ENCODE results near the gene SLC41A3. TPM values are rescaled to one million over a fixed set of nuclear protein-coding genes. Genes with fewer than 3 reads are reported as not detected.

Gene SLC41A3
- total and polyA plus RNA-seq, 4 donors, result 9.3 to 19.8 (median 12.7) TPM

DNA sequence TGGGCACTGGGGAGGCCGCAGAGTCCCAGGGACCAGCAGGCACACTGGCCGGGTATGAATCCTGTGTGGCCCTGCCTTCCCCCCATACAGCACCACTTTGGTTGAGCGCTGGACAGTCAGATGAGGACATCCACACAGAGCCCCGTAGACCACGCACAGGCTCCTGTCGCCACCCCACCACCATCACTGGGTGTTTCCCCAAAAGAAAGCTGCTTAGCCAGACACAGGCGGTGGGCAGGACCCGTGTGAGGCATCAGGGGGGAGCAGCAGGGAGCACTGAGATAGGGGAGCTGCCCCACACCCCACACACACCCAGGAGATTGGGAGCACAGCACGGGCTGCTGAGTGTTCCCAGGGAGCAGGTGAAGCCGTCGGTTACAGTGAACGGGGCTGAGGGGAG, 42.4 kb upstream of the SLC41A3 start:
- H3K4me3 ChIP-seq (ENCODE audit: low read depth in 1 of 3, low read length in 3 of 3), result no peak overlapping the region
- no peaks in the 10 kb centered on the region for H3K9me3 ChIP-seq (ENCODE audit: control insufficient read depth in 4 of 4, low read length in 3 of 4)
- H3K36me3 ChIP-seq (ENCODE audit: control insufficient read depth in 4 of 4, insufficient read depth in 3 of 4, low read depth in 1 of 4, low read length in 3 of 4), result peaks cover 4 to 54% (median 38%) of the 10 kb centered on the region in 4 donors
- peaks cover 0 to 4% (median 0%) of the 10 kb centered on the region in 4 donors for H3K4me1 ChIP-seq (ENCODE audit: control insufficient read depth in 4 of 4, insufficient read depth in 4 of 4, low read length in 3 of 4)
- no peaks in the 10 kb centered on the region for H3K27me3 ChIP-seq (ENCODE audit: control insufficient read depth in 4 of 4, insufficient read depth in 4 of 4, low read length in 3 of 4)
- 92% methylated on average over 12 of the region's 12 CpGs for whole genome bisulfite sequencing
- TF ChIP-seq FOXA2 (IDR thresholded peaks at IDR 0.05), result no peak
- no peak for TF ChIP-seq HNF4A (conservative IDR thresholded peaks at IDR 0.05)
- no peak for TF ChIP-seq ATF3 (IDR thresholded peaks at IDR 0.05)
- TF ChIP-seq GABPA (IDR thresholded peaks at IDR 0.05 in 1 of 2, conservative IDR thresholded peaks at IDR 0.05 in 1 of 2), result no peak
- no peak for TF ChIP-seq YY1 (IDR thresholded peaks at IDR 0.05)
- TF ChIP-seq, protein P1, sequence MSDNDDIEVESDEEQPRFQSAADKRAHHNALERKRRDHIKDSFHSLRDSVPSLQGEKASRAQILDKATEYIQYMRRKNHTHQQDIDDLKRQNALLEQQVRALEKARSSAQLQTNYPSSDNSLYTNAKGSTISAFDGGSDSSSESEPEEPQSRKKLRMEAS (IDR thresholded peaks at IDR 0.05), result no peak
- no peak for TF ChIP-seq NR2F2 (IDR thresholded peaks at IDR 0.05)
- no peak for TF ChIP-seq RAD21 (IDR thresholded peaks at IDR 0.05)
- TF ChIP-seq RXRA (IDR thresholded peaks at IDR 0.05), result no peak
- TF ChIP-seq EGR1 (IDR thresholded peaks at IDR 0.05; ENCODE audit: low read depth in 2 of 2), result no peak
- TF ChIP-seq TAF1 (conservative IDR thresholded peaks at IDR 0.05), result no peak
- TF ChIP-seq FOXA1 (IDR thresholded peaks at IDR 0.05), result no peak
- TF ChIP-seq, protein P2, sequence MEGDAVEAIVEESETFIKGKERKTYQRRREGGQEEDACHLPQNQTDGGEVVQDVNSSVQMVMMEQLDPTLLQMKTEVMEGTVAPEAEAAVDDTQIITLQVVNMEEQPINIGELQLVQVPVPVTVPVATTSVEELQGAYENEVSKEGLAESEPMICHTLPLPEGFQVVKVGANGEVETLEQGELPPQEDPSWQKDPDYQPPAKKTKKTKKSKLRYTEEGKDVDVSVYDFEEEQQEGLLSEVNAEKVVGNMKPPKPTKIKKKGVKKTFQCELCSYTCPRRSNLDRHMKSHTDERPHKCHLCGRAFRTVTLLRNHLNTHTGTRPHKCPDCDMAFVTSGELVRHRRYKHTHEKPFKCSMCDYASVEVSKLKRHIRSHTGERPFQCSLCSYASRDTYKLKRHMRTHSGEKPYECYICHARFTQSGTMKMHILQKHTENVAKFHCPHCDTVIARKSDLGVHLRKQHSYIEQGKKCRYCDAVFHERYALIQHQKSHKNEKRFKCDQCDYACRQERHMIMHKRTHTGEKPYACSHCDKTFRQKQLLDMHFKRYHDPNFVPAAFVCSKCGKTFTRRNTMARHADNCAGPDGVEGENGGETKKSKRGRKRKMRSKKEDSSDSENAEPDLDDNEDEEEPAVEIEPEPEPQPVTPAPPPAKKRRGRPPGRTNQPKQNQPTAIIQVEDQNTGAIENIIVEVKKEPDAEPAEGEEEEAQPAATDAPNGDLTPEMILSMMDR (IDR thresholded peaks at IDR 0.05; ENCODE audit: low read depth, low read length, missing input control), result no peak
- no peak for TF ChIP-seq HNF4G (IDR thresholded peaks at IDR 0.05)
- TF ChIP-seq SP1 (IDR thresholded peaks at IDR 0.05), result no peak
- TF ChIP-seq, protein P3, sequence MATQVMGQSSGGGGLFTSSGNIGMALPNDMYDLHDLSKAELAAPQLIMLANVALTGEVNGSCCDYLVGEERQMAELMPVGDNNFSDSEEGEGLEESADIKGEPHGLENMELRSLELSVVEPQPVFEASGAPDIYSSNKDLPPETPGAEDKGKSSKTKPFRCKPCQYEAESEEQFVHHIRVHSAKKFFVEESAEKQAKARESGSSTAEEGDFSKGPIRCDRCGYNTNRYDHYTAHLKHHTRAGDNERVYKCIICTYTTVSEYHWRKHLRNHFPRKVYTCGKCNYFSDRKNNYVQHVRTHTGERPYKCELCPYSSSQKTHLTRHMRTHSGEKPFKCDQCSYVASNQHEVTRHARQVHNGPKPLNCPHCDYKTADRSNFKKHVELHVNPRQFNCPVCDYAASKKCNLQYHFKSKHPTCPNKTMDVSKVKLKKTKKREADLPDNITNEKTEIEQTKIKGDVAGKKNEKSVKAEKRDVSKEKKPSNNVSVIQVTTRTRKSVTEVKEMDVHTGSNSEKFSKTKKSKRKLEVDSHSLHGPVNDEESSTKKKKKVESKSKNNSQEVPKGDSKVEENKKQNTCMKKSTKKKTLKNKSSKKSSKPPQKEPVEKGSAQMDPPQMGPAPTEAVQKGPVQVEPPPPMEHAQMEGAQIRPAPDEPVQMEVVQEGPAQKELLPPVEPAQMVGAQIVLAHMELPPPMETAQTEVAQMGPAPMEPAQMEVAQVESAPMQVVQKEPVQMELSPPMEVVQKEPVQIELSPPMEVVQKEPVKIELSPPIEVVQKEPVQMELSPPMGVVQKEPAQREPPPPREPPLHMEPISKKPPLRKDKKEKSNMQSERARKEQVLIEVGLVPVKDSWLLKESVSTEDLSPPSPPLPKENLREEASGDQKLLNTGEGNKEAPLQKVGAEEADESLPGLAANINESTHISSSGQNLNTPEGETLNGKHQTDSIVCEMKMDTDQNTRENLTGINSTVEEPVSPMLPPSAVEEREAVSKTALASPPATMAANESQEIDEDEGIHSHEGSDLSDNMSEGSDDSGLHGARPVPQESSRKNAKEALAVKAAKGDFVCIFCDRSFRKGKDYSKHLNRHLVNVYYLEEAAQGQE (IDR thresholded peaks at IDR 0.05), result no peak
- no peak for TF ChIP-seq JUND (IDR thresholded peaks at IDR 0.05)
- TF ChIP-seq ZBTB33 (IDR thresholded peaks at IDR 0.05), result no peak
- H3K9ac ChIP-seq (ENCODE audit: low read depth in 1 of 2, low read length in 2 of 2), result no peak overlapping the region
- DNase-seq (ENCODE audit: low spot score), result no peak
- H3K27ac ChIP-seq (ENCODE audit: low read depth in 1 of 2, low read length in 2 of 2), result no peak overlapping the region

Data from liver (tissue), 9 donors.